GM12865 (cell line): ENCODE results near the gene MTA2.
"Not testable (repeated sequence)": the region's sequence is repeated elsewhere in the genome, so short reads cannot be mapped to it uniquely, and the experiment has no call there.

Experiments
- DNase-seq: peaks from one replicate; pipeline ENCODE4 v3.0.0; 2010; ENCODE audit warnings: low read depth
- H3K4me3 ChIP-seq: 2 replicates; pipeline ENCODE4 v1.5.1; 2011; ENCODE audit warnings: mild to moderate bottlenecking, low read depth, low read length, control low read depth
- CTCF ChIP-seq: IDR thresholded peaks from 2 replicates; pipeline ENCODE4 v1.5.1; 2011; ENCODE audit warnings: low read length, control low read depth, low read depth, inconsistent platforms; ENCODE audit not compliant: insufficient read depth; ENCODE audit errors: missing control alignments

The MTA2 gene

GRCh38 chr11:62554387-62555167, 47.1 kb downstream of the MTA2 start:
- no peak overlapping the region for H3K4me3 ChIP-seq
- TF ChIP-seq CTCF, result no peak
- no peak for DNase-seq

GRCh38 chr11:62553839-62554361, 47.8 kb downstream of the MTA2 start:
- TF ChIP-seq CTCF, result no peak
- no peak overlapping the region for H3K4me3 ChIP-seq

GRCh38 chr11:62553080-62553838, 48.4 kb downstream of the MTA2 start:
- no peak for TF ChIP-seq CTCF
- peak; percentile 54 for DNase-seq
- no peak overlapping the region for H3K4me3 ChIP-seq

More at GRCh38 chr11:62553839-62554361, 47.8 kb downstream of the MTA2 start:
- DNase-seq, result no peak

GRCh38 chr11:62552485-62553079, 49.1 kb downstream of the MTA2 start:
- DNase-seq, result no peak
- no peak for TF ChIP-seq CTCF

GRCh38 chr11:62550478-62550877, 51.2 kb downstream of the MTA2 start:
- not testable (repeated sequence) for H3K4me3 ChIP-seq, DNase-seq

More at GRCh38 chr11:62552485-62553079, 49.1 kb downstream of the MTA2 start:
- H3K4me3 ChIP-seq, result no peak overlapping the region

- DNase-seq, result no peak
- no peak overlapping the region for H3K4me3 ChIP-seq
- no peak for TF ChIP-seq CTCF
These were observed 52.9 kb downstream of the MTA2 start for GRCh38 chr11:62548545-62549335.
